C4-2B (cell line): ENCODE data around the gene RTN4.

ENCODE experiments used
- H3K27ac ChIP-seq: fragments of 450-650 bp; 2 replicates; pipeline ENCODE4 v1.5.1; 2017
- ZFX ChIP-seq: fragments of 450-650 bp; IDR thresholded peaks from 2 replicates; pipeline ENCODE4 v1.6.1; 2017
- TF ChIP-seq, protein P1 (sequence below): fragments of 450-650 bp; conservative IDR thresholded peaks from 2 replicates; pipeline ENCODE4 v1.5.1; 2017; ENCODE audit warnings: mild to moderate bottlenecking

RTN4 gene, protein sequence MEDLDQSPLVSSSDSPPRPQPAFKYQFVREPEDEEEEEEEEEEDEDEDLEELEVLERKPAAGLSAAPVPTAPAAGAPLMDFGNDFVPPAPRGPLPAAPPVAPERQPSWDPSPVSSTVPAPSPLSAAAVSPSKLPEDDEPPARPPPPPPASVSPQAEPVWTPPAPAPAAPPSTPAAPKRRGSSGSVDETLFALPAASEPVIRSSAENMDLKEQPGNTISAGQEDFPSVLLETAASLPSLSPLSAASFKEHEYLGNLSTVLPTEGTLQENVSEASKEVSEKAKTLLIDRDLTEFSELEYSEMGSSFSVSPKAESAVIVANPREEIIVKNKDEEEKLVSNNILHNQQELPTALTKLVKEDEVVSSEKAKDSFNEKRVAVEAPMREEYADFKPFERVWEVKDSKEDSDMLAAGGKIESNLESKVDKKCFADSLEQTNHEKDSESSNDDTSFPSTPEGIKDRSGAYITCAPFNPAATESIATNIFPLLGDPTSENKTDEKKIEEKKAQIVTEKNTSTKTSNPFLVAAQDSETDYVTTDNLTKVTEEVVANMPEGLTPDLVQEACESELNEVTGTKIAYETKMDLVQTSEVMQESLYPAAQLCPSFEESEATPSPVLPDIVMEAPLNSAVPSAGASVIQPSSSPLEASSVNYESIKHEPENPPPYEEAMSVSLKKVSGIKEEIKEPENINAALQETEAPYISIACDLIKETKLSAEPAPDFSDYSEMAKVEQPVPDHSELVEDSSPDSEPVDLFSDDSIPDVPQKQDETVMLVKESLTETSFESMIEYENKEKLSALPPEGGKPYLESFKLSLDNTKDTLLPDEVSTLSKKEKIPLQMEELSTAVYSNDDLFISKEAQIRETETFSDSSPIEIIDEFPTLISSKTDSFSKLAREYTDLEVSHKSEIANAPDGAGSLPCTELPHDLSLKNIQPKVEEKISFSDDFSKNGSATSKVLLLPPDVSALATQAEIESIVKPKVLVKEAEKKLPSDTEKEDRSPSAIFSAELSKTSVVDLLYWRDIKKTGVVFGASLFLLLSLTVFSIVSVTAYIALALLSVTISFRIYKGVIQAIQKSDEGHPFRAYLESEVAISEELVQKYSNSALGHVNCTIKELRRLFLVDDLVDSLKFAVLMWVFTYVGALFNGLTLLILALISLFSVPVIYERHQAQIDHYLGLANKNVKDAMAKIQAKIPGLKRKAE

DNA sequence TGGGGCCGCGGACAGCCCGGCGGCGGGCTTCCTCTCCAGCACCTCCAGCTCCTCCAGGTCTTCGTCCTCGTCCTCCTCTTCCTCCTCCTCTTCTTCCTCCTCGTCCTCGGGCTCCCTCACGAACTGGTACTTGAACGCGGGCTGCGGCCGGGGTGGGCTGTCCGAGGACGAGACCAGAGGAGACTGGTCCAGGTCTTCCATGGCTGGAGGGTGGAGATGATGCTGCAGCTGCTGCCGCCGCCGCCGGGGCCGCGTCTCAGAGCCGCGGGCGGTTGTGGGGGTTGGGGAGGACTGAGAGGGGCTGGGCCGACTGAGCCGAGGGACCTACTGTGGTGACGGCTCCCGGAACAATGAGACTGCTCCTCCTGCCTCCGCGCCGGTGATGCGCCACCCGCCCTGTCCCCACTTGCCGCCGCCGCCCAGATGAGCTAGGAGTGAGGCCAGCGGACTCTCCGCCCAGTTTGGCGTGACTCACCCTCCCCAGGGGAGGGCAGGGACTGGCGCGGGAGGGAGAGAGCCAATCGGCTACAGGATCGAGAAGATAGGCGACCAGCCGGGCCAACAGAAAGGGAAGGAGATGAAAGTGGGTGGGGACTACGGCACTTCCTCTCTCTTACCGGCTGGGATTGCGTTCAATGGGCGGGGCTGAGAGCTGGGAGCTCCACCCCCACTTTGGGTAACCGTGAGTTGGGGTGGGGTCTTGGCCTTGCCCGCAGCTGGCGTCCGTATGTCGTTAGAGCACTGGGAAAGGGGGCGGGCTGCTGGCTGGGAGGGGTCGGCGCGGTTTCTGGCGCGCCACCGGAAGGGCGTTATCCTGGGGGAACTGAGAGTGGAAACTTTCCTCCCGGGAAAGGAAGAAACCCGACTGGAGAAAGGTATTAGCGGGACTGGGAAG, at the start of gene RTN4:
RTN4 (minus strand) TSS at position 352 of the 895 bp plus-strand sequence; CDS start at position 201, 151 bp downstream.
- peak within 1 kb of the TSS; percentile 95 for H3K27ac ChIP-seq
- TF ChIP-seq, protein P1, sequence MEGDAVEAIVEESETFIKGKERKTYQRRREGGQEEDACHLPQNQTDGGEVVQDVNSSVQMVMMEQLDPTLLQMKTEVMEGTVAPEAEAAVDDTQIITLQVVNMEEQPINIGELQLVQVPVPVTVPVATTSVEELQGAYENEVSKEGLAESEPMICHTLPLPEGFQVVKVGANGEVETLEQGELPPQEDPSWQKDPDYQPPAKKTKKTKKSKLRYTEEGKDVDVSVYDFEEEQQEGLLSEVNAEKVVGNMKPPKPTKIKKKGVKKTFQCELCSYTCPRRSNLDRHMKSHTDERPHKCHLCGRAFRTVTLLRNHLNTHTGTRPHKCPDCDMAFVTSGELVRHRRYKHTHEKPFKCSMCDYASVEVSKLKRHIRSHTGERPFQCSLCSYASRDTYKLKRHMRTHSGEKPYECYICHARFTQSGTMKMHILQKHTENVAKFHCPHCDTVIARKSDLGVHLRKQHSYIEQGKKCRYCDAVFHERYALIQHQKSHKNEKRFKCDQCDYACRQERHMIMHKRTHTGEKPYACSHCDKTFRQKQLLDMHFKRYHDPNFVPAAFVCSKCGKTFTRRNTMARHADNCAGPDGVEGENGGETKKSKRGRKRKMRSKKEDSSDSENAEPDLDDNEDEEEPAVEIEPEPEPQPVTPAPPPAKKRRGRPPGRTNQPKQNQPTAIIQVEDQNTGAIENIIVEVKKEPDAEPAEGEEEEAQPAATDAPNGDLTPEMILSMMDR: no peak
- TF ChIP-seq ZFX: no peak

DNA sequence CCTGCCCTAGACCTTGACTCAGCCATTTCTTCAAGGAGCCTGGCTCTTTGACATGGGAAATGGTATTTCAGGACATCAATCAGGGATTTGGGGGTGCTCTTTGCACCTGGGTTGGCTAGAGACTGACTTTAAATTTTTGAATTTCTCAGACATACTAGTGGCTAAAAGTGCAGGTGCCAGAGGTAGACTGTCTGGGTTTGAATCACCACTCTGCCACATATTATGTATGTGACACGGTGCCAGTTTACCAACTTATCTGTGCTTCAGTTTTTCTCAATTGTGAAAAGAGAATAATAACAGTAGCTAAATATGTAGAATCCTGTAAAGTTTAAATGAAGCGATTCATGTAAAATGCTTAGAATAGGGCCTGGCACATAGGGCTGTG, 49.2 kb upstream of the RTN4 start:
- peak overlapping the region; percentile 76; the same call in 1 of the 2 replicates for H3K27ac ChIP-seq

DNA sequence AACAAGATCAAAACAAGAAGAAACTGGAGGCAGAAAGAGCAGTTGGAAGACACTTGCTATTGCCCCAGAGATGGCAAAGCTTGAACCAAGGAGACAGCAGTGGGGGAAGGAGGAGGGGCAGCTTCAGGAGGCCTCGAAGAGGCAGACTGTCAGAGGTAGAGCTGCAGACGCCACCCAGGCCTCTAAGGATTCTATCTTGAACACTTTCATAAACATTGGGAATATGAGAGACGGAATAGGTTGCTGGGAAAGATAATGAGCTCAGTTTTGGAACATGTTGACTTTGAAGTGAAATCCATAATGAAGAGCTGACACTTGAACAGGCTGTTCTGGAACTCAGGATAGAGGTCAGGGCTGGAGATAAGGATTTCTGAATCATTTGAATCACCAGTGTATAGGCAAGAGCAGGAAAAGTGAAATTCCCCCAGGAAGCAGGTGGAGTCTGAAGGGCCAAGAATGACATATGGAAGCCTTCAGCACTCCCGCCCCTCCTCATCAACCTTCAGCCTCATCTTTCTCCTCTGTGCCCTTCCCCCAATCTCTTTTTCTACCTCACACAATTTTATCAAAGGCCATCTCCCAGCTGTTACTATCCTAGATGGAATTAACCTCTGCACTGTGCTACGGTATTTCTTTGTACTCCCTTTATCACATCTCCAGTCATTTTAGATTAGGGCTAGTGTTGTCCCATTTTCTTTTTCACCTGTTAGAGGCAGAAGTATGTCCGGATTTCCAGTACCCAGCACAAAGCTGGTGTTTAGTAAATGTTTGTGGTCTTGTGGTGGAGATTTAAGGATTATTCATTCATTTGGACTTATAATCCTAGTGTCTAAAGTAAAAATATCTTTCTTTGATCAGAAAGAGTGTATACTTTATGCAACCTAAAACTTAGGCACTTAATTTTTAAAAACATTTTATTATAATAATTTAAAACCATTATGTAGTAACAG, 47.5 kb upstream of the RTN4 start:
- TF ChIP-seq ZFX: no peak
- TF ChIP-seq, protein P1: no peak
- no peak overlapping the region for H3K27ac ChIP-seq

More for the DNA sequence above, 49.2 kb upstream of the RTN4 start:
- TF ChIP-seq ZFX: no peak
- TF ChIP-seq, protein P1: no peak

DNA sequence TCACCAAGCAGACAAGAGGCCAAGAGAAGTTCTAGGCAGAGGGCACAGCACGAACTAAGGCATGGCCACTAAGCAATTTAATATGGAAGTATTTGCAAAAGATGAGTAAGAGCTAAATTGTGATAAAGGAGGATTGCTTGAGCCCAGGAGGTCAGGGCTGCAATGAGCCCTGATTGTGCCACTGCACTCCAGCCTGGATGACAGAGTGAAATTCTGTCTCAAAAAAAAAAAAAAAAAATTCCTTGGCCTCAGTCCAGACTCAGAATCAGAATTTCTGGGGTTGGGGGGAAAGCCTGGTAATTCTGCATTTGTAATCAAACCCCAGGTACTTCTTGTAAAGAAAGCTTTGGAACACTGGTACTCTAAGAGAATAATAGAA, 46.8 kb upstream of the RTN4 start:
- TF ChIP-seq, protein P1: no peak
- no peak for TF ChIP-seq ZFX
- H3K27ac ChIP-seq: no peak overlapping the region

DNA sequence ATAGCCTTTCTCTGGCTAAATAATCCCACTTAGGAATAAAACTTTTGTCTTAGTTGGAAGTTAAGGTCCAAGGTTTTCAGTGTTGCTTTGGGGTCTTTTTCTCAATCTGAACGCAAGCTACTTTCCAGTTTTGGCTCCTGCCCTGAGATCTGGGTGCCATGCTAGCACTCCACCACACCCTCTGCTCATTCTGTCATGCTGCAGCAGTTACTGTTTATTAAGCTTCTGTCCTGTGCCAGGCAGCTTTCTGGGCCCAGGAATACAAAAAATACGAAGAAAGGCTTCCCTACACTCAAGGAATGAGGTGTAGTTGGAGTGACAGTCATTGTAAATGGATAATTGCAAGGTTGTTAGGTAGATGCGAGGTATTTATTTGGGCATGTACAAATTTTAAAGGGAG, 46.3 kb upstream of the RTN4 start:
- no peak overlapping the region for H3K27ac ChIP-seq
- TF ChIP-seq, protein P1: no peak
- TF ChIP-seq ZFX: no peak

DNA sequence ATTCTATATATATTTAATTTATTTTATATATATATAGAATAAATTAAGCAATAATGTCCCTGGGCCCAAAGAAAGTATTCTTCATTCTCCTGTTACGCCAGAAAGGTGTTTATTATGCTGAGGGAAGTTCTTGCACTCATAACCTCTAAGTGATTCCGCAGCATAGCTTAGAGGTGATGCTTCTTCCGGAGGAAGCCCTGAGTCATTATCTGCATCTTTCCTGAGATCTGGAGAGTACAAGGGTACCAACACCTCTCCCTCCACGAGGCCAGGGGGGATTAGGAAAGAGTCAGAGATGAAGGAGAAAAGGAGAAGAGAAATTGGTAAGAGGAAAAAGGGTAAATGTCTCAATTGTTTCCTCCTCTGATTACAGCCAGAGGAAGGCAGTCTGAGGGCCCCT, 43.1 kb upstream of the RTN4 start:
- no peak overlapping the region for H3K27ac ChIP-seq
- TF ChIP-seq ZFX: no peak
- TF ChIP-seq, protein P1: no peak
